HEK293 (cell line): ENCODE measurements around the gene RXFP1.
A peak's percentile ranks its signal among the peaks of the same experiment; 100 is the strongest.

Source experiments
- CTCF ChIA-PET: fragments of 350-600 bp; formaldehyde crosslinking; extraction: SDS; loops from one replicate; lab custom pipeline; 2021; ENCODE audit warnings: antibody characterized with exemption; lab: Yijun Ruan, JAX
- POLR2A ChIA-PET: fragments of 300-600 bp; formaldehyde crosslinking; extraction: SDS; loops from one replicate; lab custom pipeline; 2020; ENCODE audit warnings: antibody characterized with exemption, inconsistent platforms; lab: Yijun Ruan, JAX
- H3K27ac ChIP-seq: fragments of 200-500 bp; sonication (Bioruptor generic); 2 replicates; pipeline ENCODE4 v1.5.1; 2014; ENCODE audit warnings: low read depth, low read length, control low read depth, inconsistent platforms; ENCODE audit errors: extremely low read depth
- H3K36me3 ChIP-seq, 2 experiments: fragments of 200-500 bp in 1 of 2; sonication (Bioruptor generic) in 1 of 2; 1 replicate in 1 of 2; 2 replicates in 1 of 2; pipeline ENCODE4 v1.5.1; 2014 to 2017; ENCODE audit warnings: inconsistent platforms in 2 of 2, low read length in 2 of 2; ENCODE audit not compliant: control insufficient read depth in 2 of 2, insufficient read depth in 1 of 2
- H3K4me1 ChIP-seq: fragments of 200-500 bp; sonication (Bioruptor generic); 2 replicates; pipeline ENCODE4 v1.5.1; 2014; ENCODE audit warnings: mild to moderate bottlenecking, low read length, inconsistent platforms; ENCODE audit not compliant: control insufficient read depth, insufficient read depth
- H3K4me3 ChIP-seq: 2 replicates; pipeline ENCODE4 v1.5.1; 2011; ENCODE audit warnings: low read depth, mild to moderate bottlenecking, control low read depth, low read length, moderate library complexity
- H3K9me3 ChIP-seq: fragments of 200-500 bp; sonication (Bioruptor generic); 2 replicates; pipeline ENCODE4 v1.5.1; 2014; ENCODE audit warnings: low read depth, low read length, inconsistent platforms; ENCODE audit not compliant: control insufficient read depth, insufficient read depth
- GLIS2 ChIP-seq: fragments of 450-650 bp; formaldehyde crosslinking; IDR thresholded peaks from 2 replicates; pipeline ENCODE4 v1.5.1; 2016; ENCODE audit warnings: missing biosample characterization, missing genetic modification characterization
- RBAK ChIP-seq: fragments of 450-650 bp; formaldehyde crosslinking; IDR thresholded peaks from 2 replicates; pipeline ENCODE4 v1.5.1; 2016; ENCODE audit warnings: missing biosample characterization, missing genetic modification characterization
- YY1 ChIP-seq: fragments of 450-650 bp; formaldehyde crosslinking; IDR thresholded peaks from 2 replicates; pipeline ENCODE4 v1.5.1; 2018; ENCODE audit warnings: missing biosample characterization, missing genetic modification characterization
- ZIC2 ChIP-seq: fragments of 450-650 bp; formaldehyde crosslinking; IDR thresholded peaks from 2 replicates; pipeline ENCODE4 v1.5.1; 2016; ENCODE audit warnings: missing biosample characterization, missing genetic modification characterization
- ZNF223 ChIP-seq: fragments of 450-650 bp; formaldehyde crosslinking; IDR thresholded peaks from 2 replicates; pipeline ENCODE4 v1.5.1; 2016; ENCODE audit warnings: missing biosample characterization, missing genetic modification characterization
- ZNF266 ChIP-seq: fragments of 450-650 bp; formaldehyde crosslinking; IDR thresholded peaks from 2 replicates; pipeline ENCODE4 v1.5.1; 2016; ENCODE audit warnings: missing biosample characterization, missing genetic modification characterization, low read depth
- ZNF366 ChIP-seq: fragments of 450-650 bp; formaldehyde crosslinking; conservative IDR thresholded peaks from 2 replicates; pipeline ENCODE4 v1.5.1; 2016; ENCODE audit warnings: missing biosample characterization, missing genetic modification characterization
- ZNF394 ChIP-seq: fragments of 450-650 bp; formaldehyde crosslinking; IDR thresholded peaks from 2 replicates; pipeline ENCODE4 v1.5.1; 2016; ENCODE audit warnings: missing biosample characterization, missing genetic modification characterization, mild to moderate bottlenecking, moderate library complexity, borderline replicate concordance
- ZNF423 ChIP-seq: fragments of 450-650 bp; formaldehyde crosslinking; IDR thresholded peaks from 2 replicates; pipeline ENCODE4 v1.5.1; 2016; ENCODE audit warnings: missing biosample characterization, missing genetic modification characterization
- ZNF426 ChIP-seq: fragments of 450-650 bp; formaldehyde crosslinking; IDR thresholded peaks from 2 replicates; pipeline ENCODE4 v1.5.1; 2017; ENCODE audit warnings: missing biosample characterization, missing genetic modification characterization, mild to moderate bottlenecking, inconsistent platforms, moderate library complexity
- ZNF510 ChIP-seq: fragments of 450-650 bp; formaldehyde crosslinking; IDR thresholded peaks from 2 replicates; pipeline ENCODE4 v1.5.1; 2018; ENCODE audit warnings: mild to moderate bottlenecking, missing genetic modification characterization, missing biosample characterization; ENCODE audit not compliant: insufficient replicate concordance
- ZSCAN23 ChIP-seq: fragments of 450-650 bp; formaldehyde crosslinking; IDR thresholded peaks from 2 replicates; pipeline ENCODE4 v1.5.1; 2016; ENCODE audit warnings: missing biosample characterization, missing genetic modification characterization
- TF ChIP-seq, protein P1 (sequence below): fragments of 450-650 bp; formaldehyde crosslinking; IDR thresholded peaks from 2 replicates; pipeline ENCODE4 v1.5.1; 2016; ENCODE audit warnings: missing biosample characterization, missing genetic modification characterization
- TF ChIP-seq, protein P2 (sequence below): fragments of 450-650 bp; formaldehyde crosslinking; IDR thresholded peaks from 2 replicates; pipeline ENCODE4 v1.5.1; 2017; ENCODE audit warnings: missing biosample characterization, missing genetic modification characterization
- TF ChIP-seq, protein P3 (sequence below): fragments of 450-650 bp; formaldehyde crosslinking; IDR thresholded peaks from 2 replicates; pipeline ENCODE4 v1.5.1; 2016; ENCODE audit warnings: missing biosample characterization, missing genetic modification characterization
- TF ChIP-seq, protein P4 (sequence below): fragments of 450-650 bp; formaldehyde crosslinking; conservative IDR thresholded peaks from 2 replicates; pipeline ENCODE4 v1.5.1; 2016; ENCODE audit warnings: low read depth, missing biosample characterization, missing genetic modification characterization
- TF ChIP-seq, protein P5 (sequence below): fragments of 450-650 bp; formaldehyde crosslinking; conservative IDR thresholded peaks from 2 replicates; pipeline ENCODE4 v1.5.1; 2016; ENCODE audit warnings: low read depth, missing biosample characterization, missing genetic modification characterization
- TF ChIP-seq, protein P6 (sequence below): fragments of 450-650 bp; formaldehyde crosslinking; IDR thresholded peaks from 2 replicates; pipeline ENCODE4 v1.5.1; 2016; ENCODE audit warnings: missing biosample characterization, missing genetic modification characterization

The RXFP1 gene

DNA sequence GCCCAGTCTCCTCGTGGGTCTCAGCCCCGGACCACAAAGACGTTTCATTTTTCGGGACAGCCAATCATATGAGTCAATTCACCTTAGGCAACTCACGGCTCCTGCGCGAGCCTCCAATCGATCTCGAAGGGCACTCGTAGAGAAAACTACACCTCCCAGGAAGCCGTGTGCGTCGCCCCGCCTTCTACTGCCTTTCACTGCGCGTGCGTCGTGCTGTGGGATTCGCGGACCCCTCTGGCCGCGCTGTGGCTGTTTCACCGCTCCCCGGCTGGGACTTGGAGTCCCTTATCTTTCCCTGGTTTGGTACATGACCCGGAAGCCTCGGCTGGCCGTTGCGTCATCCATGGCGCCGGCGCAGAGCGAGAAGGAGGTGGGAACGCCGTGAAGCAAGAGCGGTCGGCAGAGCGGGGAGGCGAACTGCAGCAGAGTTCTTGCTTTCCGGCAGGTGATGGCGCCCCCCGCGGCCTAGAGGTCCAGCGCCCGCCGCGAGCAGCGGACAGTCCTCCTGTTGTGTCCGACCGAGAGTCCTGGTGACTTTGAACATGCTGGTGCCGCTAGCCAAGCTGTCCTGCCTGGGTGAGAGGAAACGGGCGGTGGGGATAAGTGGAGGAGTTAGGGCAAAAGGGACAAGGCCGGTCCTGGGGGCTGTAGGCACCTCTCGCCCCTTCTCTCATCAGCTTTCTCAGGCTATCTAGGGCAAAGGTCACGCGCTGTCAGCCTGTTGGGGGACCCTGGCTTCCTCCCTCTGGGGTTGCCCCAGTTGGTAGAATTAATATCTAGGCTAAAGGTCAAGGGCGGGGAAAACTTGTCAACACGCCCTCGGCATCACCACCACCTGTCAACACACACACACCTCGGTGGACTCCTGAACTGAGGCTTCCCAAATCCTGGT lies 150.5 kb downstream of the RXFP1 start, which contains the start of gene ETFDH:
Gene ETFDH, plus strand, starts transcription at position 382 of the 892 bp plus-strand sequence. Its CDS starts 161 bp downstream, at position 543.
- ChIA-PET CTCF (interaction anchor here (0.6 to 1.0 kb wide), 2 partner anchors 29 to 102 kb away, joined by 3 to 4 read pairs; no protein-coding TSS in a partner anchor), POLR2A (interaction anchor here (1.3 kb wide), 1 partner anchor 52 kb away, joined by 3 read pairs; no protein-coding TSS in a partner anchor)
- H3K4me1 ChIP-seq = 0 out of 2 replicates have a peak, but pooled peaks cover 4% of the 10 kb centered on the region
- H3K4me3 ChIP-seq = peak within 1 kb of the TSS; percentile 88
- H3K36me3 ChIP-seq = no peaks in the 10 kb centered on the region
- H3K9me3 ChIP-seq = no peaks in the 10 kb centered on the region
- peak within 1 kb of the TSS; percentile 75 for H3K27ac ChIP-seq
- TF ChIP-seq ZNF366 (tag by site-specific recombination) (peak; percentile 55), GLIS2 (tag by site-specific recombination) (peak; percentile 86), ZSCAN23 (tag by site-specific recombination) (no peak; the same call in 1 of the 2 replicates), ZNF426 (tag by site-specific recombination) (no peak), ZNF423 (no peak), ZNF394 (peak; percentile 52; the same call in 1 of the 2 replicates), ZNF266 (tag by site-specific recombination) (no peak), YY1 (peak; percentile 73; the same call in 1 of the 2 replicates), ZNF223 (tag by site-specific recombination) (no peak), RBAK (tag by site-specific recombination) (no peak), ZNF510 (tag by site-specific recombination) (no peak), ZIC2 (peak; percentile 78)
- TF ChIP-seq, protein P1, sequence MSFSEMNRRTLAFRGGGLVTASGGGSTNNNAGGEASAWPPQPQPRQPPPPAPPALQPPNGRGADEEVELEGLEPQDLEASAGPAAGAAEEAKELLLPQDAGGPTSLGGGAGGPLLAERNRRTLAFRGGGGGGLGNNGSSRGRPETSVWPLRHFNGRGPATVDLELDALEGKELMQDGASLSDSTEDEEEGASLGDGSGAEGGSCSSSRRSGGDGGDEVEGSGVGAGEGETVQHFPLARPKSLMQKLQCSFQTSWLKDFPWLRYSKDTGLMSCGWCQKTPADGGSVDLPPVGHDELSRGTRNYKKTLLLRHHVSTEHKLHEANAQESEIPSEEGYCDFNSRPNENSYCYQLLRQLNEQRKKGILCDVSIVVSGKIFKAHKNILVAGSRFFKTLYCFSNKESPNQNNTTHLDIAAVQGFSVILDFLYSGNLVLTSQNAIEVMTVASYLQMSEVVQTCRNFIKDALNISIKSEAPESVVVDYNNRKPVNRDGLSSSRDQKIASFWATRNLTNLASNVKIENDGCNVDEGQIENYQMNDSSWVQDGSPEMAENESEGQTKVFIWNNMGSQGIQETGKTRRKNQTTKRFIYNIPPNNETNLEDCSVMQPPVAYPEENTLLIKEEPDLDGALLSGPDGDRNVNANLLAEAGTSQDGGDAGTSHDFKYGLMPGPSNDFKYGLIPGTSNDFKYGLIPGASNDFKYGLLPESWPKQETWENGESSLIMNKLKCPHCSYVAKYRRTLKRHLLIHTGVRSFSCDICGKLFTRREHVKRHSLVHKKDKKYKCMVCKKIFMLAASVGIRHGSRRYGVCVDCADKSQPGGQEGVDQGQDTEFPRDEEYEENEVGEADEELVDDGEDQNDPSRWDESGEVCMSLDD (tag by site-specific recombination) = 0 out of 2 replicates have a peak, but pooled peaks have one; percentile 40
- TF ChIP-seq, protein P2, sequence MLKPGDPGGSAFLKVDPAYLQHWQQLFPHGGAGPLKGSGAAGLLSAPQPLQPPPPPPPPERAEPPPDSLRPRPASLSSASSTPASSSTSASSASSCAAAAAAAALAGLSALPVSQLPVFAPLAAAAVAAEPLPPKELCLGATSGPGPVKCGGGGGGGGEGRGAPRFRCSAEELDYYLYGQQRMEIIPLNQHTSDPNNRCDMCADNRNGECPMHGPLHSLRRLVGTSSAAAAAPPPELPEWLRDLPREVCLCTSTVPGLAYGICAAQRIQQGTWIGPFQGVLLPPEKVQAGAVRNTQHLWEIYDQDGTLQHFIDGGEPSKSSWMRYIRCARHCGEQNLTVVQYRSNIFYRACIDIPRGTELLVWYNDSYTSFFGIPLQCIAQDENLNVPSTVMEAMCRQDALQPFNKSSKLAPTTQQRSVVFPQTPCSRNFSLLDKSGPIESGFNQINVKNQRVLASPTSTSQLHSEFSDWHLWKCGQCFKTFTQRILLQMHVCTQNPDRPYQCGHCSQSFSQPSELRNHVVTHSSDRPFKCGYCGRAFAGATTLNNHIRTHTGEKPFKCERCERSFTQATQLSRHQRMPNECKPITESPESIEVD = no peak
- TF ChIP-seq, protein P3, sequence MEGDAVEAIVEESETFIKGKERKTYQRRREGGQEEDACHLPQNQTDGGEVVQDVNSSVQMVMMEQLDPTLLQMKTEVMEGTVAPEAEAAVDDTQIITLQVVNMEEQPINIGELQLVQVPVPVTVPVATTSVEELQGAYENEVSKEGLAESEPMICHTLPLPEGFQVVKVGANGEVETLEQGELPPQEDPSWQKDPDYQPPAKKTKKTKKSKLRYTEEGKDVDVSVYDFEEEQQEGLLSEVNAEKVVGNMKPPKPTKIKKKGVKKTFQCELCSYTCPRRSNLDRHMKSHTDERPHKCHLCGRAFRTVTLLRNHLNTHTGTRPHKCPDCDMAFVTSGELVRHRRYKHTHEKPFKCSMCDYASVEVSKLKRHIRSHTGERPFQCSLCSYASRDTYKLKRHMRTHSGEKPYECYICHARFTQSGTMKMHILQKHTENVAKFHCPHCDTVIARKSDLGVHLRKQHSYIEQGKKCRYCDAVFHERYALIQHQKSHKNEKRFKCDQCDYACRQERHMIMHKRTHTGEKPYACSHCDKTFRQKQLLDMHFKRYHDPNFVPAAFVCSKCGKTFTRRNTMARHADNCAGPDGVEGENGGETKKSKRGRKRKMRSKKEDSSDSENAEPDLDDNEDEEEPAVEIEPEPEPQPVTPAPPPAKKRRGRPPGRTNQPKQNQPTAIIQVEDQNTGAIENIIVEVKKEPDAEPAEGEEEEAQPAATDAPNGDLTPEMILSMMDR (tag by site-specific recombination) = peak; percentile 96
- TF ChIP-seq, protein P4, sequence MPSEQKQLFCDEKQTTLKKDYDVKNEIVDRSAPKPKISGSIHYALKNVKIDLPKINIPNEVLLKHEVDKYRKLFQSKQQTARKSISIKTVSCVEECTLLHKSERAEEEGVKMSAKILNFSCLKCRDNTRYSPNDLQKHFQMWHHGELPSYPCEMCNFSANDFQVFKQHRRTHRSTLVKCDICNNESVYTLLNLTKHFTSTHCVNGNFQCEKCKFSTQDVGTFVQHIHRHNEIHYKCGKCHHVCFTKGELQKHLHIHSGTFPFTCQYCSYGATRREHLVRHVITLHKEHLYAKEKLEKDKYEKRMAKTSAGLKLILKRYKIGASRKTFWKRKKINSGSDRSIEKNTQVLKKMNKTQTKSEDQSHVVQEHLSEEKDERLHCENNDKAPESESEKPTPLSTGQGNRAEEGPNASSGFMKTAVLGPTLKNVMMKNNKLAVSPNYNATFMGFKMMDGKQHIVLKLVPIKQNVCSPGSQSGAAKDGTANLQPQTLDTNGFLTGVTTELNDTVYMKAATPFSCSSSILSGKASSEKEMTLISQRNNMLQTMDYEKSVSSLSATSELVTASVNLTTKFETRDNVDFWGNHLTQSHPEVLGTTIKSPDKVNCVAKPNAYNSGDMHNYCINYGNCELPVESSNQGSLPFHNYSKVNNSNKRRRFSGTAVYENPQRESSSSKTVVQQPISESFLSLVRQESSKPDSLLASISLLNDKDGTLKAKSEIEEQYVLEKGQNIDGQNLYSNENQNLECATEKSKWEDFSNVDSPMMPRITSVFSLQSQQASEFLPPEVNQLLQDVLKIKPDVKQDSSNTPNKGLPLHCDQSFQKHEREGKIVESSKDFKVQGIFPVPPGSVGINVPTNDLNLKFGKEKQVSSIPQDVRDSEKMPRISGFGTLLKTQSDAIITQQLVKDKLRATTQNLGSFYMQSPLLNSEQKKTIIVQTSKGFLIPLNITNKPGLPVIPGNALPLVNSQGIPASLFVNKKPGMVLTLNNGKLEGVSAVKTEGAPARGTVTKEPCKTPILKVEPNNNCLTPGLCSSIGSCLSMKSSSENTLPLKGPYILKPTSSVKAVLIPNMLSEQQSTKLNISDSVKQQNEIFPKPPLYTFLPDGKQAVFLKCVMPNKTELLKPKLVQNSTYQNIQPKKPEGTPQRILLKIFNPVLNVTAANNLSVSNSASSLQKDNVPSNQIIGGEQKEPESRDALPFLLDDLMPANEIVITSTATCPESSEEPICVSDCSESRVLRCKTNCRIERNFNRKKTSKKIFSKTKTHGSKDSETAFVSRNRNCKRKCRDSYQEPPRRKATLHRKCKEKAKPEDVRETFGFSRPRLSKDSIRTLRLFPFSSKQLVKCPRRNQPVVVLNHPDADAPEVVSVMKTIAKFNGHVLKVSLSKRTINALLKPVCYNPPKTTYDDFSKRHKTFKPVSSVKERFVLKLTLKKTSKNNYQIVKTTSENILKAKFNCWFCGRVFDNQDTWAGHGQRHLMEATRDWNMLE (tag by site-specific recombination) = peak; percentile 80
- TF ChIP-seq, protein P5, sequence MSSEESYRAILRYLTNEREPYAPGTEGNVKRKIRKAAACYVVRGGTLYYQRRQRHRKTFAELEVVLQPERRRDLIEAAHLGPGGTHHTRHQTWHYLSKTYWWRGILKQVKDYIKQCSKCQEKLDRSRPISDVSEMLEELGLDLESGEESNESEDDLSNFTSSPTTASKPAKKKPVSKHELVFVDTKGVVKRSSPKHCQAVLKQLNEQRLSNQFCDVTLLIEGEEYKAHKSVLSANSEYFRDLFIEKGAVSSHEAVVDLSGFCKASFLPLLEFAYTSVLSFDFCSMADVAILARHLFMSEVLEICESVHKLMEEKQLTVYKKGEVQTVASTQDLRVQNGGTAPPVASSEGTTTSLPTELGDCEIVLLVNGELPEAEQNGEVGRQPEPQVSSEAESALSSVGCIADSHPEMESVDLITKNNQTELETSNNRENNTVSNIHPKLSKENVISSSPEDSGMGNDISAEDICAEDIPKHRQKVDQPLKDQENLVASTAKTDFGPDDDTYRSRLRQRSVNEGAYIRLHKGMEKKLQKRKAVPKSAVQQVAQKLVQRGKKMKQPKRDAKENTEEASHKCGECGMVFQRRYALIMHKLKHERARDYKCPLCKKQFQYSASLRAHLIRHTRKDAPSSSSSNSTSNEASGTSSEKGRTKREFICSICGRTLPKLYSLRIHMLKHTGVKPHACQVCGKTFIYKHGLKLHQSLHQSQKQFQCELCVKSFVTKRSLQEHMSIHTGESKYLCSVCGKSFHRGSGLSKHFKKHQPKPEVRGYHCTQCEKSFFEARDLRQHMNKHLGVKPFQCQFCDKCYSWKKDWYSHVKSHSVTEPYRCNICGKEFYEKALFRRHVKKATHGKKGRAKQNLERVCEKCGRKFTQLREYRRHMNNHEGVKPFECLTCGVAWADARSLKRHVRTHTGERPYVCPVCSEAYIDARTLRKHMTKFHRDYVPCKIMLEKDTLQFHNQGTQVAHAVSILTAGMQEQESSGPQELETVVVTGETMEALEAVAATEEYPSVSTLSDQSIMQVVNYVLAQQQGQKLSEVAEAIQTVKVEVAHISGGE (tag by site-specific recombination) = peak; percentile 67
- TF ChIP-seq, protein P6, sequence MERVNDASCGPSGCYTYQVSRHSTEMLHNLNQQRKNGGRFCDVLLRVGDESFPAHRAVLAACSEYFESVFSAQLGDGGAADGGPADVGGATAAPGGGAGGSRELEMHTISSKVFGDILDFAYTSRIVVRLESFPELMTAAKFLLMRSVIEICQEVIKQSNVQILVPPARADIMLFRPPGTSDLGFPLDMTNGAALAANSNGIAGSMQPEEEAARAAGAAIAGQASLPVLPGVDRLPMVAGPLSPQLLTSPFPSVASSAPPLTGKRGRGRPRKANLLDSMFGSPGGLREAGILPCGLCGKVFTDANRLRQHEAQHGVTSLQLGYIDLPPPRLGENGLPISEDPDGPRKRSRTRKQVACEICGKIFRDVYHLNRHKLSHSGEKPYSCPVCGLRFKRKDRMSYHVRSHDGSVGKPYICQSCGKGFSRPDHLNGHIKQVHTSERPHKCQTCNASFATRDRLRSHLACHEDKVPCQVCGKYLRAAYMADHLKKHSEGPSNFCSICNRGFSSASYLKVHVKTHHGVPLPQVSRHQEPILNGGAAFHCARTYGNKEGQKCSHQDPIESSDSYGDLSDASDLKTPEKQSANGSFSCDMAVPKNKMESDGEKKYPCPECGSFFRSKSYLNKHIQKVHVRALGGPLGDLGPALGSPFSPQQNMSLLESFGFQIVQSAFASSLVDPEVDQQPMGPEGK (tag by site-specific recombination) = peak; percentile 81
